Measurements from ENCODE around the gene FLNB.

- TF ChIP-seq CTCF (IDR thresholded peaks at IDR 0.05) (no peak), POLR2A (IDR thresholded peaks at IDR 0.05) (no peak)
Observed at GRCh38 chr3:58141766-58142345, 133.6 kb downstream of the FLNB start.

Data from Peyer's patch (tissue), 4 donors.